Stomach (tissue), 9 donors: ENCODE measurements around the gene NMNAT2. TPM values are rescaled to one million over a fixed set of nuclear protein-coding genes. Genes with fewer than 3 reads are reported as not detected.

ENCODE experiments used
- DNase-seq, 2 donors: peaks; one replicate each; pipeline versions ENCODE4 v3.0.0 to v3.0.0-alpha.2; 2013 to 2019
- H3K27ac ChIP-seq, 5 donors: fragments of 200-600 bp in 4 of 5; sonication (generic) in 4 of 5; one replicate each; pipeline ENCODE4 v1.5.1; 2013 to 2019; ENCODE audit warnings: mild to moderate bottlenecking in 1 of 5, moderate library complexity in 1 of 5
- H3K27me3 ChIP-seq, 3 donors: fragments of 200-600 bp; sonication (generic); one replicate each; pipeline ENCODE4 v1.5.1; 2017 to 2019; ENCODE audit warnings: mixed run types in 1 of 3
- H3K36me3 ChIP-seq, 4 donors: fragments of 200-600 bp; sonication (generic); 1 replicate in 3 of 4; 2 replicates in 1 of 4; pipeline ENCODE4 v1.5.1; 2016 to 2019
- H3K4me1 ChIP-seq, 4 donors: fragments of 200-600 bp; sonication (generic); one replicate each; pipeline ENCODE4 v1.5.1; 2016 to 2019
- H3K4me3 ChIP-seq, 4 donors: fragments of 200-600 bp; sonication (generic) in 3 of 4; one replicate each; pipeline ENCODE4 v1.5.1; 2016 to 2019; ENCODE audit warnings: mild to moderate bottlenecking in 1 of 4
- H3K9me3 ChIP-seq, 4 donors: fragments of 200-600 bp; sonication (generic); one replicate each; pipeline ENCODE4 v1.5.1; 2016 to 2019
- EP300 ChIP-seq: sonication (generic); formaldehyde crosslinking; IDR thresholded peaks from one replicate; pipeline ENCODE4 v1.6.1; 2017; ENCODE audit warnings: antibody characterized with exemption
- POLR2A ChIP-seq, 4 donors: fragments of 450-650 bp; IDR thresholded peaks; one replicate each; pipeline ENCODE4 v1.6.1; 2016; ENCODE audit warnings: antibody characterized with exemption in 4 of 4, control low read depth in 2 of 4, mild to moderate bottlenecking in 1 of 4, moderate library complexity in 1 of 4
- POLR2AphosphoS5 ChIP-seq, 3 donors: sonication (generic); formaldehyde crosslinking; IDR thresholded peaks; one replicate each; pipeline ENCODE4 v1.6.1; 2016; ENCODE audit warnings: antibody characterized with exemption in 3 of 3
- WGBS, 5 donors: extraction: QIAGEN DNeasy Blood & Tissue Kit in 3 of 5; methylation state at CpG; one replicate each; pipeline versions ENCODE4 v1.1.5 to v1.1.7; 2013 to 2018; 5-methylcytosine and 5-hydroxymethylcytosine counted together
- intact Hi-C: fragments of 100-400 bp; cut with DNase I; formaldehyde crosslinking; loops from one replicate; pipeline ENCODE4 v1.15.1; 2023; ENCODE audit warnings: low total_unique reads
- polyA plus RNA-seq, 3 donors: library from polyadenylated mRNA; stranded (reverse); fragments of 200-250 nt; gene quantifications; one replicate each; pipeline ENCODE4 v1.2.3, GENCODE V29; 2013
- total RNA-seq, 5 donors: library from RNA; depleted of rRNA; stranded (reverse); fragments of >200 nt; gene quantifications; one replicate each; pipeline versions ENCODE4 v1.1.0 to v1.2.3, GENCODE V29; 2014 to 2016
- TF ChIP-seq, protein P1 (sequence below), 7 experiments: fragments of 450-650 bp in 4 of 7; fragments of 200-600 bp in 3 of 7; sonication (generic) in 3 of 7; IDR thresholded peaks; one replicate each; pipeline ENCODE4 v1.5.1; 2016 to 2019; ENCODE audit warnings: antibody characterized with exemption in 7 of 7, control low read depth in 2 of 7, mild to moderate bottlenecking in 1 of 7
- donor health status: healthy with polysubstance abuse.
- donor health status: Bipolar disorder and iron deficiency.
- donor health status: healthy.

Gene NMNAT2
- total and polyA plus RNA-seq, 8 donors, result 0.06 to 1.3 (median 0.51) TPM; not detected in 2

DNA sequence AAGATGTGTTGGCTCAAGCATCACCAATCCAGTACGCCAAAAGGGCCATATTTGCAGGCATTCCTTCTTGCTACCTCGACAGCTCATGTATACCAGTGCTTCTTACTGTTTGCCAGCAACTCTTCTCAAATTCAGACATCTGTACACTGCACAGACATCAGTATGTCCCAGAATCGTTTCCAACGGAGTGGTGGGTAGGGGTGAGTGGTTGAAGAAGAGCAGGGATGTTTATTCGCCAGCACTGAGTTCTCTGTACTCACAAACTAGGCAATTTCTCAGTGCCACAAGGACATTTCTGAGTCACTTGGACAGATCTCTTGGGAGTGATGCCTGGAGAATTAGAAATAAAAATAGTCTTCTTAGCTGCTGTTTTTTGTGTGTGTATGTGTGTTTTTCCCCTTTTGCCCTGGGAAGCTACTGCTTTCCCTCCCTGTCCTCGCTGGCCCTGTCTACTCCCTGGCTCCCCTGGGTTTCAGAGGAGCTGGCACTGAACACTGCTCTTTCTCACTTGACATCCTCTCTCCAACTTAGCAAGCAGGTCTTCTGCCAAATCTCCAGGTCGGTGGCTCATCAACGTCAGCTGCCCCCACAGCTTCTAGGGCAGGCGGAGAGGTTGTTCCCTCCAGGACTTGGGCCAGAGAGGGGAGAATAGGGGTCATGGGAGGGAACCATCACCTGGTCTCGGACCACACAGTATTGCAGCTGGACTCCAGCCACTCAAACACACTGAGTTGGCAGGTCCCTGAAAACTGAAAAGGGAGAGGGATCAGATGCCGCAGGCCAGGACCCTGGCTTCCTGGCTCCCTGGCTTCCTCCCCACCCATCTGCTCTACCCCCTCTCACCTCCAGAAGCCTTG is 90.5 kb downstream of the NMNAT2 start:
- peak in 1 of 2 donors; percentile 35 for DNase-seq
- Histone ChIP-seq H3K27ac (peak overlapping the region in 4 of 5 donors; percentile 14 to 78 (median 62)), H3K4me3 (no peak overlapping the region), H3K4me1 (peaks cover 0 to 44% (median 11%) of the 10 kb centered on the region in 4 donors), H3K27me3 (peaks cover 0 to 13% (median 0%) of the 10 kb centered on the region in 3 donors), H3K36me3 (no peaks in the 10 kb centered on the region), H3K9me3 (no peaks in the 10 kb centered on the region)
- intact Hi-C loops, result no loop called here
- TF ChIP-seq POLR2AphosphoS5 (IDR thresholded peaks at IDR 0.05), result peak in 2 of 3 donors; percentile 9 to 43
- TF ChIP-seq, protein P1, sequence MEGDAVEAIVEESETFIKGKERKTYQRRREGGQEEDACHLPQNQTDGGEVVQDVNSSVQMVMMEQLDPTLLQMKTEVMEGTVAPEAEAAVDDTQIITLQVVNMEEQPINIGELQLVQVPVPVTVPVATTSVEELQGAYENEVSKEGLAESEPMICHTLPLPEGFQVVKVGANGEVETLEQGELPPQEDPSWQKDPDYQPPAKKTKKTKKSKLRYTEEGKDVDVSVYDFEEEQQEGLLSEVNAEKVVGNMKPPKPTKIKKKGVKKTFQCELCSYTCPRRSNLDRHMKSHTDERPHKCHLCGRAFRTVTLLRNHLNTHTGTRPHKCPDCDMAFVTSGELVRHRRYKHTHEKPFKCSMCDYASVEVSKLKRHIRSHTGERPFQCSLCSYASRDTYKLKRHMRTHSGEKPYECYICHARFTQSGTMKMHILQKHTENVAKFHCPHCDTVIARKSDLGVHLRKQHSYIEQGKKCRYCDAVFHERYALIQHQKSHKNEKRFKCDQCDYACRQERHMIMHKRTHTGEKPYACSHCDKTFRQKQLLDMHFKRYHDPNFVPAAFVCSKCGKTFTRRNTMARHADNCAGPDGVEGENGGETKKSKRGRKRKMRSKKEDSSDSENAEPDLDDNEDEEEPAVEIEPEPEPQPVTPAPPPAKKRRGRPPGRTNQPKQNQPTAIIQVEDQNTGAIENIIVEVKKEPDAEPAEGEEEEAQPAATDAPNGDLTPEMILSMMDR (IDR thresholded peaks at IDR 0.05), result no peak
- WGBS, 5 donors, result 58 to 77% (median 73%) methylated on average over 10 to 11 of the region's 11 CpGs

DNA sequence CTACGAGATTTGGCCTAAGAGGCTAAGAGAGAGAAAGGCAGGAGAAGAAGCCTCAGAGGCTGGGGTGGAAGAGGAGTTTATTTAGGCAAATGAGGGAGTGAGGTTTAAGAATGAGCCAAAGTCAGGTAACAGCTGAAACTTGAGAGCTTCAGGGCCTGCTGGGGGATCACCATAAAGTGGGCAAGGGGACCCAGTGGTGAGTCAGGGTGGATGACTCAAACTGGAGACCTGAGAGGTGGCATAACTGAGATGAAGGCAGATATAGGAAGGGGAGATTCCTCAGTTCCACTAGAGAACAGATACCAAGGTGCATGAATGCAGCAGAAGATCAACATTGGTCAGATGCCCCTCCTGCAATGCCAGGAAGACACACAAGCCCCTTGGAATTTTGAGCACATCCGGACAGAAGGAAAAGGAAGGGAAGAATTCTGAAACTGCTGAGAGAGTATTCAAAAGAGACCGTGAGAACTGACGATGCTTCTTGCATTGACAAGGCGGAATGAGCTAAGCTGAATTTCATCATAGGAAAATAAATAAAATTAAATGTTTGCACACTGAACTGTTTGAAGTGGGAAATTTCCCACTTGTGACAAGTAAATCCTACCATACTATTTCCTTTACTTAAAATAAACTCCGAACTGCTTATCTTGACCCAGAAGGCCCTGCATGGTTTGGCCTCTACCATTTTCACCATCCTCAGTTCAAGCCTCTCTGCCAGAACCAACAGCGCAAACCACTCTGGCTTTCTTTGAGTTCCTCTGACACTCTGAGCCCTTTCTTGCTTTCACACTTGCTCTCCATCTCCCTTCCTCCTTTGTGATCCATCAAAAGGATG is 94.1 kb downstream of the NMNAT2 start:
- no peak for TF ChIP-seq EP300
- TF ChIP-seq POLR2A (IDR thresholded peaks at IDR 0.05), result no peak
- TF ChIP-seq, protein P1 (IDR thresholded peaks at IDR 0.05), result no peak
- TF ChIP-seq POLR2AphosphoS5 (IDR thresholded peaks at IDR 0.05), result no peak
- Histone ChIP-seq H3K4me3 (no peak overlapping the region), H3K4me1 (peaks cover 0 to 20% (median 3%) of the 10 kb centered on the region in 4 donors), H3K9me3 (no peaks in the 10 kb centered on the region), H3K27me3 (no peaks in the 10 kb centered on the region), H3K27ac (no peak overlapping the region), H3K36me3 (no peaks in the 10 kb centered on the region)
- WGBS, 5 donors, result 68 to 79% (median 78%) methylated on average over 7 of the region's 7 CpGs
- intact Hi-C loops, result no loop called here
- DNase-seq, result no peak

DNA sequence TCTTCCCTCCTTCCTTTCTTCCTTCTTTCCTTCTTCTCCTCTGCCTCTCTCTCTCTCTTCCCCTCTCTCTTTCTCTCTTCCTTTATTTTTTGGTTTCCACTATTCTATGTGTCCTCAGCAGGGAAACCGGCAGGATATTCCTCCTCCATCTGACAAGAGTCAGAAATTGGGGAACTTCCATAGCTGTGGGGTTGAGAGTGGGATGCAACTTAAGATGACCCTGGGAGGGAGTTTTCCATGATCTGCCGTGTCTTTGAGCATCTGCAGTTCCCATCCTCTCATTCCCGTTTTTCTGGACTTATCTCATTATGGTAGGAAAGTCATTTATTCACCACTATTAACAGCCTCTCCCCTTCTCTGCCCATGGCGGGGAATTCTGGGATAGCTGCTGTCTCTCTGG is 98.6 kb downstream of the NMNAT2 start:
- intact Hi-C loops, result no loop called here
- peak overlapping the region in 2 of 5 donors; percentile 13 to 70 for H3K27ac ChIP-seq

DNA sequence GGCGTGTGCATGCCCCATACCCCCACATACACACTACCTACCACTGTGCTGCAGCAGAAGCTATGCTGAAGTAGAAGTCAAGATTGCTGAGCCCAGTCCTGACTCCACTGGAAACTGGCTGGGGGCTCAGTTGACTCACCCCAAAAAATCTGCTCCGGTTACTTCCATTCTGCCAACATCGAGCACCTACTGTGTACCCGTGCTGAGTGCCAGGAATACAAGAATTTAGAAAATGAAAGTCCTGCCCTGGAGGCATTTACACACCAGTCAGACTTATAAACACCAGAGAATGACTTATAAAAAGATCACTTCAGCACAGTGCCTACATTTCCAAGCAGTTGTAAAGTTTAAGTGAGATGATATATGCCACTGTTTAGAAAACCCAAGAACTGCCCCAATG is 99.1 kb downstream of the NMNAT2 start:
- no peaks in the 10 kb centered on the region for H3K27me3 ChIP-seq
- intact Hi-C loops, result no loop called here
- no peak overlapping the region for H3K4me3 ChIP-seq
- TF ChIP-seq POLR2A (IDR thresholded peaks at IDR 0.05) (no peak), EP300 (no peak)
- H3K9me3 ChIP-seq, result no peaks in the 10 kb centered on the region
- H3K4me1 ChIP-seq, result peaks cover 0 to 23% (median 10%) of the 10 kb centered on the region in 4 donors
- WGBS, 5 donors, result 71 to 88% (median 83%) methylated on average over 4 of the region's 4 CpGs
- peak overlapping the region in 2 of 5 donors; percentile 64 to 70 for H3K27ac ChIP-seq
- DNase-seq, result no peak
- no peaks in the 10 kb centered on the region for H3K36me3 ChIP-seq

More for the DNA sequence above, 98.6 kb downstream of the NMNAT2 start:
- TF ChIP-seq, protein P1 (IDR thresholded peaks at IDR 0.05), result no peak
- TF ChIP-seq POLR2AphosphoS5 (IDR thresholded peaks at IDR 0.05) (no peak), POLR2A (IDR thresholded peaks at IDR 0.05) (no peak), EP300 (no peak)
- Histone ChIP-seq H3K9me3 (no peaks in the 10 kb centered on the region), H3K36me3 (no peaks in the 10 kb centered on the region), H3K27me3 (no peaks in the 10 kb centered on the region), H3K4me3 (no peak overlapping the region), H3K4me1 (peaks cover 0 to 23% (median 10%) of the 10 kb centered on the region in 4 donors)
- WGBS, 5 donors, result 69 to 89% (median 78%) methylated on average over 4 of the region's 4 CpGs
- DNase-seq, result no peak
